WTC11 (cell line): Measurements from ENCODE around the gene RTCA.

Source experiments
- AFF4 ChIP-seq: sonication (generic); formaldehyde crosslinking; IDR thresholded peaks from 2 replicates; pipeline ENCODE4 v1.8.1; 2023; ENCODE audit warnings: mild to moderate bottlenecking, missing genetic modification reagents, borderline replicate concordance
- EMX1 ChIP-seq: fragments of 250-450 bp; sonication (Bioruptor Pico); IDR thresholded peaks from 2 replicates; pipeline ENCODE4 v1.8.0; 2021; ENCODE audit warnings: mild to moderate bottlenecking
- ETV6 ChIP-seq: sonication (generic); formaldehyde crosslinking; IDR thresholded peaks from 2 replicates; pipeline ENCODE4 v1.8.1; 2022; ENCODE audit warnings: mild to moderate bottlenecking, missing genetic modification reagents
- MAX ChIP-seq: sonication (generic); formaldehyde crosslinking; IDR thresholded peaks from 2 replicates; pipeline ENCODE4 v1.8.0; 2022; ENCODE audit warnings: mild to moderate bottlenecking, missing genetic modification reagents
- MYBL2 ChIP-seq: sonication (generic); formaldehyde crosslinking; IDR thresholded peaks from 2 replicates; pipeline ENCODE4 v1.8.1; 2023; ENCODE audit warnings: mild to moderate bottlenecking, moderate library complexity, missing genetic modification reagents
- NR2C2 ChIP-seq: sonication (generic); formaldehyde crosslinking; IDR thresholded peaks from 2 replicates; pipeline ENCODE4 v1.8.0; 2022; ENCODE audit warnings: mild to moderate bottlenecking, missing genetic modification reagents
- ZBTB43 ChIP-seq: sonication (generic); formaldehyde crosslinking; IDR thresholded peaks from 2 replicates; pipeline ENCODE4 v1.8.1; 2023; ENCODE audit warnings: mild to moderate bottlenecking, missing genetic modification reagents
- TF ChIP-seq, protein P1 (sequence below): sonication (generic); formaldehyde crosslinking; conservative IDR thresholded peaks from 2 replicates; pipeline ENCODE4 v1.8.1; 2022; ENCODE audit warnings: mild to moderate bottlenecking, missing genetic modification reagents
- TF ChIP-seq, protein P2 (sequence below): fragments of 200-600 bp; IDR thresholded peaks from 2 replicates; pipeline ENCODE4 v1.8.0; 2022; ENCODE audit warnings: antibody characterized with exemption
- TF ChIP-seq, protein P3 (sequence below): sonication (generic); formaldehyde crosslinking; IDR thresholded peaks from 2 replicates; pipeline ENCODE4 v1.8.1; 2023; ENCODE audit warnings: mild to moderate bottlenecking, missing genetic modification reagents, moderate library complexity

- TF ChIP-seq, protein P1, sequence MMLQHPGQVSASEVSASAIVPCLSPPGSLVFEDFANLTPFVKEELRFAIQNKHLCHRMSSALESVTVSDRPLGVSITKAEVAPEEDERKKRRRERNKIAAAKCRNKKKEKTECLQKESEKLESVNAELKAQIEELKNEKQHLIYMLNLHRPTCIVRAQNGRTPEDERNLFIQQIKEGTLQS = no peak
- TF ChIP-seq, protein P2, sequence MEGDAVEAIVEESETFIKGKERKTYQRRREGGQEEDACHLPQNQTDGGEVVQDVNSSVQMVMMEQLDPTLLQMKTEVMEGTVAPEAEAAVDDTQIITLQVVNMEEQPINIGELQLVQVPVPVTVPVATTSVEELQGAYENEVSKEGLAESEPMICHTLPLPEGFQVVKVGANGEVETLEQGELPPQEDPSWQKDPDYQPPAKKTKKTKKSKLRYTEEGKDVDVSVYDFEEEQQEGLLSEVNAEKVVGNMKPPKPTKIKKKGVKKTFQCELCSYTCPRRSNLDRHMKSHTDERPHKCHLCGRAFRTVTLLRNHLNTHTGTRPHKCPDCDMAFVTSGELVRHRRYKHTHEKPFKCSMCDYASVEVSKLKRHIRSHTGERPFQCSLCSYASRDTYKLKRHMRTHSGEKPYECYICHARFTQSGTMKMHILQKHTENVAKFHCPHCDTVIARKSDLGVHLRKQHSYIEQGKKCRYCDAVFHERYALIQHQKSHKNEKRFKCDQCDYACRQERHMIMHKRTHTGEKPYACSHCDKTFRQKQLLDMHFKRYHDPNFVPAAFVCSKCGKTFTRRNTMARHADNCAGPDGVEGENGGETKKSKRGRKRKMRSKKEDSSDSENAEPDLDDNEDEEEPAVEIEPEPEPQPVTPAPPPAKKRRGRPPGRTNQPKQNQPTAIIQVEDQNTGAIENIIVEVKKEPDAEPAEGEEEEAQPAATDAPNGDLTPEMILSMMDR = no peak
- TF ChIP-seq, protein P3, sequence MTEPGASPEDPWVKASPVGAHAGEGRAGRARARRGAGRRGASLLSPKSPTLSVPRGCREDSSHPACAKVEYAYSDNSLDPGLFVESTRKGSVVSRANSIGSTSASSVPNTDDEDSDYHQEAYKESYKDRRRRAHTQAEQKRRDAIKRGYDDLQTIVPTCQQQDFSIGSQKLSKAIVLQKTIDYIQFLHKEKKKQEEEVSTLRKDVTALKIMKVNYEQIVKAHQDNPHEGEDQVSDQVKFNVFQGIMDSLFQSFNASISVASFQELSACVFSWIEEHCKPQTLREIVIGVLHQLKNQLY (CRISPR knock-in tag) = no peak
- TF ChIP-seq NR2C2 = no peak
- no peak for TF ChIP-seq MAX (CRISPR knock-in tag)
- TF ChIP-seq AFF4 (CRISPR knock-in tag) = no peak
- no peak for TF ChIP-seq EMX1 (CRISPR knock-in tag)
- TF ChIP-seq ZBTB43 (CRISPR knock-in tag) = no peak
- no peak for TF ChIP-seq ETV6 (CRISPR knock-in tag)
- no peak for TF ChIP-seq MYBL2 (CRISPR knock-in tag)
These were observed 18.6 kb downstream of the RTCA start for GRCh38 chr1:100284591-100284990.
